ENCODE measurements around the gene TSKU. TPM values are rescaled to one million over a fixed set of nuclear protein-coding genes. Genes with fewer than 3 reads are reported as not detected.
A peak's percentile ranks its signal among the peaks of the same experiment; 100 is the strongest.
"Not testable (repeated sequence)": the region's sequence is repeated elsewhere in the genome, so short reads cannot be mapped to it uniquely, and the experiment has no call there.

Gene TSKU
- total RNA-seq, 4 donors from 2014 or later: 27.2 to 152 (median 87.2) TPM

- TF ChIP-seq POLR2A (IDR thresholded peaks at IDR 0.05) (no peak), CTCF (IDR thresholded peaks at IDR 0.05) (no peak)
- H3K27me3 ChIP-seq: no peaks in the 10 kb centered on the region
- no peaks in the 10 kb centered on the region for H3K36me3 ChIP-seq
- H3K27ac ChIP-seq: peak overlapping the region in 1 of 4 donors; percentile 52
- H3K9me3 ChIP-seq: no peaks in the 10 kb centered on the region
- no peaks in the 10 kb centered on the region for H3K4me1 ChIP-seq
- H3K4me3 ChIP-seq: no peak overlapping the region
- no peak for DNase-seq
These were observed 40.4 kb downstream of the TSKU start for GRCh38 chr11:76823481-76824028.

GRCh38 chr11:76824083-76824939 is 41.2 kb downstream of the TSKU start:
- Histone ChIP-seq H3K4me3 (no peak overlapping the region), H3K27me3 (no peaks in the 10 kb centered on the region), H3K27ac (peak overlapping the region in 1 of 4 donors; percentile 52), H3K9me3 (no peaks in the 10 kb centered on the region), H3K36me3 (no peaks in the 10 kb centered on the region), H3K4me1 (no peaks in the 10 kb centered on the region)
- no peak for TF ChIP-seq POLR2A (IDR thresholded peaks at IDR 0.05)
- TF ChIP-seq CTCF (IDR thresholded peaks at IDR 0.05): no peak
- no peak for DNase-seq

- Histone ChIP-seq H3K27ac (peak overlapping the region in 1 of 4 donors; percentile 19), H3K4me1 (no peaks in the 10 kb centered on the region), H3K4me3 (no peak overlapping the region), H3K27me3 (no peaks in the 10 kb centered on the region), H3K9me3 (no peaks in the 10 kb centered on the region), H3K36me3 (no peaks in the 10 kb centered on the region)
- no peak for DNase-seq
- no peak for TF ChIP-seq CTCF (IDR thresholded peaks at IDR 0.05)
- no peak for TF ChIP-seq POLR2A (IDR thresholded peaks at IDR 0.05)
These were observed 42.0 kb downstream of the TSKU start for GRCh38 chr11:76824980-76825725.

- Histone ChIP-seq H3K4me1 (no peaks in the 10 kb centered on the region), H3K9me3 (no peaks in the 10 kb centered on the region), H3K27me3 (no peaks in the 10 kb centered on the region), H3K27ac (no peak overlapping the region), H3K4me3 (no peak overlapping the region), H3K36me3 (no peaks in the 10 kb centered on the region)
- no peak for DNase-seq
- TF ChIP-seq CTCF (IDR thresholded peaks at IDR 0.05): no peak
- TF ChIP-seq POLR2A (IDR thresholded peaks at IDR 0.05): no peak
These were observed 42.7 kb downstream of the TSKU start for GRCh38 chr11:76825726-76826396.

GRCh38 chr11:76826508-76826907 is 43.4 kb downstream of the TSKU start:
- not testable (repeated sequence) for H3K36me3 ChIP-seq, H3K9me3 ChIP-seq, H3K4me1 ChIP-seq, H3K27me3 ChIP-seq, DNase-seq, H3K27ac ChIP-seq, H3K4me3 ChIP-seq

- H3K4me3 ChIP-seq, H3K27ac ChIP-seq, H3K27me3 ChIP-seq, H3K9me3 ChIP-seq, H3K4me1 ChIP-seq, H3K36me3 ChIP-seq, DNase-seq: not testable (repeated sequence)
These were observed 43.8 kb downstream of the TSKU start for GRCh38 chr11:76827005-76827404.

Measured in Peyer's patch (tissue), 4 donors.